HepG2 (cell line): ENCODE results near the gene DNAH9.

ENCODE experiments used
- DMTF1 ChIP-seq: sonication (generic); formaldehyde crosslinking; IDR thresholded peaks from 2 replicates; pipeline ENCODE4 v1.4.0; 2020; ENCODE audit warnings: mild to moderate bottlenecking, missing genetic modification reagents
- ERF ChIP-seq: IDR thresholded peaks from 2 replicates; pipeline ENCODE4 v1.6.1; 2018; ENCODE audit warnings: missing biosample characterization, missing genetic modification reagents
- EZH2 ChIP-seq: conservative IDR thresholded peaks from 2 replicates; pipeline ENCODE4 v1.6.1; 2012; ENCODE audit warnings: mild to moderate bottlenecking, low read depth, low read length, moderate library complexity
- FOXM1 ChIP-seq: sonication (generic); formaldehyde crosslinking; IDR thresholded peaks from 2 replicates; pipeline ENCODE4 v1.5.0; 2020; ENCODE audit warnings: missing genetic modification reagents
- PHF20 ChIP-seq: sonication (generic); formaldehyde crosslinking; IDR thresholded peaks from 2 replicates; pipeline ENCODE4 v1.5.0; 2020; ENCODE audit warnings: mild to moderate bottlenecking, missing genetic modification reagents
- POLR2AphosphoS5 ChIP-seq: IDR thresholded peaks from 2 replicates; pipeline ENCODE4 v1.6.1; 2012; ENCODE audit warnings: low read depth, low read length
- RAD21 ChIP-seq: fragments of 450-650 bp; formaldehyde crosslinking; IDR thresholded peaks from 2 replicates; pipeline ENCODE4 v1.5.0; 2020; ENCODE audit warnings: mild to moderate bottlenecking
- TCF12 ChIP-seq, 2 experiments: fragments of 450-650 bp in 1 of 2; sonication (generic) in 1 of 2; formaldehyde crosslinking in 1 of 2; IDR thresholded peaks; 2 replicates each; pipeline versions ENCODE4 v1.6.1 to v1.8.0; 2017 to 2022; ENCODE audit warnings: antibody characterized with exemption in 1 of 2, mild to moderate bottlenecking in 1 of 2, missing genetic modification reagents in 1 of 2, moderate library complexity in 1 of 2
- USF2 ChIP-seq, 2 experiments: sonication (generic) in 1 of 2; formaldehyde crosslinking in 1 of 2; IDR thresholded peaks; 2 replicates each; pipeline versions ENCODE4 v1.5.1 to v1.6.1; 2011 to 2020; ENCODE audit warnings: borderline replicate concordance in 1 of 2, low read depth in 1 of 2, low read length in 1 of 2, mild to moderate bottlenecking in 1 of 2, missing genetic modification reagents in 1 of 2, moderate library complexity in 1 of 2
- ZBTB40 ChIP-seq, 2 experiments: fragments of 450-650 bp in 1 of 2; sonication (generic) in 1 of 2; formaldehyde crosslinking in 1 of 2; IDR thresholded peaks; 2 replicates each; pipeline versions ENCODE4 v1.6.1 to v1.8.0; 2016 to 2022; ENCODE audit warnings: antibody characterized with exemption in 1 of 2, mild to moderate bottlenecking in 1 of 2, missing genetic modification reagents in 1 of 2
- ZNF282 ChIP-seq: fragments of 450-650 bp; IDR thresholded peaks from 2 replicates; pipeline ENCODE4 v1.6.1; 2018; ENCODE audit not compliant: partially characterized antibody

GRCh38 chr17:11898526-11899235 lies 300.4 kb downstream of the DNAH9 start:
- no peak for TF ChIP-seq ZBTB40 (IDR thresholded peaks at IDR 0.05)
- no peak for TF ChIP-seq ZBTB40 (CRISPR knock-in tag; IDR thresholded peaks at IDR 0.05)
- no peak for TF ChIP-seq EZH2
- TF ChIP-seq ERF (CRISPR knock-in tag): no peak
- TF ChIP-seq POLR2AphosphoS5: no peak
- no peak for TF ChIP-seq USF2 (IDR thresholded peaks at IDR 0.05; ENCODE audit: low read depth, low read length)
- TF ChIP-seq USF2 (CRISPR knock-in tag; IDR thresholded peaks at IDR 0.05; ENCODE audit: borderline replicate concordance): no peak
- no peak for TF ChIP-seq ZNF282
- TF ChIP-seq DMTF1 (CRISPR knock-in tag): no peak
- no peak for TF ChIP-seq TCF12 (IDR thresholded peaks at IDR 0.05)
- TF ChIP-seq TCF12 (CRISPR knock-in tag; IDR thresholded peaks at IDR 0.05): no peak
- TF ChIP-seq FOXM1 (CRISPR knock-in tag): no peak
- no peak for TF ChIP-seq RAD21 (CRISPR knock-in tag)
- no peak for TF ChIP-seq PHF20 (CRISPR knock-in tag)
